Endodermal cell (in vitro differentiated cells): ENCODE measurements around the gene CELF4. TPM values are rescaled to one million over a fixed set of nuclear protein-coding genes. Genes with fewer than 3 reads are reported as not detected.

Source experiments
- DNase-seq: peaks from one replicate; pipeline ENCODE4 v3.0.0-alpha.2; 2017
- H3K27ac ChIP-seq: 2 replicates; pipeline ENCODE4 v1.5.1; 2013; ENCODE audit warnings: mild to moderate bottlenecking, low read depth, low read length, moderate library complexity
- H3K27me3 ChIP-seq: 2 replicates; pipeline ENCODE4 v1.6.1; 2013; ENCODE audit warnings: mild to moderate bottlenecking, low read length, moderate library complexity; ENCODE audit not compliant: insufficient read depth, control insufficient read depth, poor library complexity, severe bottlenecking
- H3K36me3 ChIP-seq: 2 replicates; pipeline ENCODE4 v1.7.0; 2013; ENCODE audit warnings: mild to moderate bottlenecking, low read length, moderate library complexity; ENCODE audit not compliant: control insufficient read depth, insufficient read depth
- H3K4me1 ChIP-seq: one replicate; pipeline ENCODE4 v1.7.0; 2013; ENCODE audit warnings: low read length; ENCODE audit not compliant: control insufficient read depth, insufficient read depth
- H3K4me3 ChIP-seq: 2 replicates; pipeline ENCODE4 v1.5.1; 2013; ENCODE audit warnings: mild to moderate bottlenecking, low read length, moderate library complexity
- H3K9ac ChIP-seq: 2 replicates; pipeline ENCODE4 v1.6.1; 2013; ENCODE audit warnings: mild to moderate bottlenecking, low read length, moderate library complexity; ENCODE audit not compliant: poor library complexity, severe bottlenecking; ENCODE audit errors: extremely low read depth
- H3K9me3 ChIP-seq: 2 replicates; pipeline ENCODE4 v1.6.1; 2013; ENCODE audit warnings: mild to moderate bottlenecking, low read length, moderate library complexity; ENCODE audit not compliant: control insufficient read depth
- H3K27ac Mint-ChIP-seq: 2 replicates; pipeline ENCODE4 v1.8.0; 2020; ENCODE audit warnings: mixed read lengths
- H3K27me3 Mint-ChIP-seq: 2 replicates; pipeline ENCODE4 v1.8.0; 2021; ENCODE audit warnings: mild to moderate bottlenecking, mixed read lengths; ENCODE audit not compliant: insufficient read depth
- H3K36me3 Mint-ChIP-seq: 2 replicates; pipeline ENCODE4 v1.8.0; 2020; ENCODE audit warnings: low read depth, mixed read lengths
- H3K4me1 Mint-ChIP-seq: 2 replicates; pipeline ENCODE4 v1.8.0; 2020; ENCODE audit warnings: mixed read lengths
- H3K4me3 Mint-ChIP-seq: 2 replicates; pipeline ENCODE4 v1.8.0; 2020; ENCODE audit warnings: mild to moderate bottlenecking, moderate library complexity, mixed read lengths
- H3K9me3 Mint-ChIP-seq: 2 replicates; pipeline ENCODE4 v1.8.0; 2020; ENCODE audit warnings: mild to moderate bottlenecking, mixed read lengths
- WGBS, 2 experiments: methylation state at CpG; one replicate each; pipeline versions ENCODE4 v1.1.5 to v1.1.7; 2013; ENCODE audit warnings: missing lambda C conversion rate in 2 of 2, mixed read lengths in 1 of 2; ENCODE audit not compliant: insufficient coverage in 1 of 2, insufficient read length in 1 of 2; 5-methylcytosine and 5-hydroxymethylcytosine counted together
- total RNA-seq, 2 donors: library from RNA; stranded (reverse); fragmentation: NEBNext Ultra II Directional in 1 of 2; extraction: Animal tissue kit (Norgen Biotek cat#: 25700) in 1 of 2; gene quantifications; 2 replicates in 1 of 2; 3 replicates in 1 of 2; pipeline ENCODE4 v1.2.1, GENCODE V29; 2021
- TF ChIP-seq, protein P1 (sequence below): fragments of 200-600 bp; sonication (generic); conservative IDR thresholded peaks from 2 replicates; pipeline ENCODE4 v1.5.0; 2021; ENCODE audit warnings: antibody characterized with exemption, mild to moderate bottlenecking

The CELF4 gene
- total RNA-seq, 2 donors from 2014 or later: 5.7 to 6.7 TPM

GRCh38 chr18:37334631-37335408, 230.8 kb downstream of the CELF4 start:
- no peak overlapping the region for H3K4me3 ChIP-seq
- no peaks in the 10 kb centered on the region for H3K9me3 ChIP-seq
- DNase-seq: no peak
- Mint-ChIP-seq H3K4me1 (peaks cover 5% of the 10 kb centered on the region), H3K36me3 (no peaks in the 10 kb centered on the region), H3K9me3 (no peaks in the 10 kb centered on the region), H3K27me3 (peaks cover 2% of the 10 kb centered on the region), H3K4me3 (no peak overlapping the region), H3K27ac (peak overlapping the region; percentile 72)
- H3K36me3 ChIP-seq: no peaks in the 10 kb centered on the region
- 69 to 85% methylated on average over 13 to 23 of the region's 23 CpGs for WGBS, 2 experiments
- no peak overlapping the region for H3K9ac ChIP-seq
- H3K4me1 ChIP-seq: no peaks in the 10 kb centered on the region
- TF ChIP-seq, protein P1, sequence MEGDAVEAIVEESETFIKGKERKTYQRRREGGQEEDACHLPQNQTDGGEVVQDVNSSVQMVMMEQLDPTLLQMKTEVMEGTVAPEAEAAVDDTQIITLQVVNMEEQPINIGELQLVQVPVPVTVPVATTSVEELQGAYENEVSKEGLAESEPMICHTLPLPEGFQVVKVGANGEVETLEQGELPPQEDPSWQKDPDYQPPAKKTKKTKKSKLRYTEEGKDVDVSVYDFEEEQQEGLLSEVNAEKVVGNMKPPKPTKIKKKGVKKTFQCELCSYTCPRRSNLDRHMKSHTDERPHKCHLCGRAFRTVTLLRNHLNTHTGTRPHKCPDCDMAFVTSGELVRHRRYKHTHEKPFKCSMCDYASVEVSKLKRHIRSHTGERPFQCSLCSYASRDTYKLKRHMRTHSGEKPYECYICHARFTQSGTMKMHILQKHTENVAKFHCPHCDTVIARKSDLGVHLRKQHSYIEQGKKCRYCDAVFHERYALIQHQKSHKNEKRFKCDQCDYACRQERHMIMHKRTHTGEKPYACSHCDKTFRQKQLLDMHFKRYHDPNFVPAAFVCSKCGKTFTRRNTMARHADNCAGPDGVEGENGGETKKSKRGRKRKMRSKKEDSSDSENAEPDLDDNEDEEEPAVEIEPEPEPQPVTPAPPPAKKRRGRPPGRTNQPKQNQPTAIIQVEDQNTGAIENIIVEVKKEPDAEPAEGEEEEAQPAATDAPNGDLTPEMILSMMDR: no peak
- no peaks in the 10 kb centered on the region for H3K27me3 ChIP-seq
- H3K27ac ChIP-seq: no peak overlapping the region

DNA sequence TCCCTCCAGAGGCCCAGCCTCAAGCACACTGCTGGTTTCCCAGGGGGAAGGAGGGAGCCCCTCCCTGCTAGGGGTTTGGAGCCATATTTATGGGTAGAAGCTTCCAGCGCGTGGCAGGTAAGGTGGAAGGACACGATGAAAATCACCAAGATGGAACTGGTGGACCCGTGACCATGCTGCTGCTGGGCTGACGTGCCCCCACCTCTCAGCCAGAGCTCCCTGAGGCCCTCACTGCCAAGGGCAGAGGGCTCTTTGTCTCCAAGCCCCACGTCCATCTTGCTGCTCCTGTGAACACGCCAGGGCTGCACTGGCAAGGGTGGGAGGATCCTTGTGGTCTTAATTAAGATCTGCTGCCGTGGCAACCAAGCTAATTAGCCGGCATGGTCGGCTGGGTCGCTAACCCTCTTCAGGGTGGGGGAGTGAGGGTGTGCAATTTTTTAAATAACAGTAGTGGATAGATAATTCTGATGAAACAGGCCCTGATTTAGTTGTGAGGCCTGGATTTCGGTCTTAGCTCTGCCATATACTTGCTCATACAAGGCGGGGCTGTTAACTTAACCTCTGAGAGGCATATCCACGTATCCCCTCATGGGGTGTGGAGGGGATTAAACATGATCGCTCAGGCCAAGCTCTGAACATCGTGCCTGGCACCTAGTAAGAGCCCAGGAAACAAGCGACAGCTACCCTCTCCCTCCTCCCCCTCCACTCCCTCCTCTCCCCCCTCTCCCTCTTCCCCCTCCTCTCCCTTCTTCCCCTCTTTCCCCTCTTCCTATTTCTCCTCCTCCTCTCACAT, 232.8 kb downstream of the CELF4 start:
- no peaks in the 10 kb centered on the region for H3K27me3 ChIP-seq
- no peaks in the 10 kb centered on the region for H3K9me3 ChIP-seq
- H3K27ac ChIP-seq: no peak overlapping the region
- Mint-ChIP-seq H3K27ac (no peak overlapping the region), H3K9me3 (no peaks in the 10 kb centered on the region), H3K36me3 (no peaks in the 10 kb centered on the region), H3K4me3 (no peak overlapping the region), H3K4me1 (peaks cover 5% of the 10 kb centered on the region), H3K27me3 (peaks cover 2% of the 10 kb centered on the region)
- H3K9ac ChIP-seq: no peak overlapping the region
- H3K4me3 ChIP-seq: no peak overlapping the region
- TF ChIP-seq, protein P1: no peak
- DNase-seq: no peak
- no peaks in the 10 kb centered on the region for H3K36me3 ChIP-seq
- 86 to 98% methylated on average over 8 to 17 of the region's 17 CpGs for WGBS, 2 experiments
- no peaks in the 10 kb centered on the region for H3K4me1 ChIP-seq

DNA sequence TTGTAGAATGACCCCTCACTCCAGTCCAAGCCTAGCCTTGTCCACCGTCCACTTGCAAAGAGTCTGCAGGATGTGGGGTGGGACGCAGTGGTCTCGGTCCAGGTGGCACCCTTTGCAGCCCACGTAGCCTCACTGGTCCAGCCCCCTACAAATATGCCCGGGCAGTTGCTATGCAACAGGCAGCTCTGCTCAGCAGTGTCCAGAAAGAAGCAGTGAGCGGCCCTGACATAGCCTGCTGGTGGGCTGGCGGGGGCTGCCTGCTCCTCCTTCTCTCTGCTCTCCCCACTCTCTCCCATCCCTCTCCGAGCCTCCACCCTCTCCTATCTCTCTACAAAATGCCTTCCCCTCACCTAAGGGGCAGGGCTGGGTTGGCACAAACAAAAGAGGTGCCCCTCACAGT, 233.4 kb downstream of the CELF4 start:
- TF ChIP-seq, protein P1: no peak
- Mint-ChIP-seq H3K4me1 (peaks cover 5% of the 10 kb centered on the region), H3K9me3 (no peaks in the 10 kb centered on the region), H3K4me3 (no peak overlapping the region), H3K27ac (no peak overlapping the region), H3K27me3 (peaks cover 2% of the 10 kb centered on the region), H3K36me3 (no peaks in the 10 kb centered on the region)
- H3K36me3 ChIP-seq: no peaks in the 10 kb centered on the region
- no peak overlapping the region for H3K27ac ChIP-seq
- no peaks in the 10 kb centered on the region for H3K27me3 ChIP-seq
- no peak for DNase-seq
- 87% methylated on average over 8 of the region's 8 CpGs; no CpG with 5 or more reads in 1 of the 2 experiments for WGBS, 2 experiments
- H3K4me1 ChIP-seq: no peaks in the 10 kb centered on the region
- H3K9me3 ChIP-seq: no peaks in the 10 kb centered on the region
- H3K4me3 ChIP-seq: no peak overlapping the region
- no peak overlapping the region for H3K9ac ChIP-seq
